K562 (cell line): ENCODE measurements around the gene TIFAB. TPM values are rescaled to one million over a fixed set of nuclear protein-coding genes. Genes with fewer than 3 reads are reported as not detected.

Source experiments
- CSDE1 ChIP-seq, 2 experiments: fragments of 450-650 bp; IDR thresholded peaks; 2 replicates each; pipeline ENCODE4 v1.6.1; 2016; ENCODE audit warnings: mild to moderate bottlenecking in 1 of 2
- KAT8 ChIP-seq: fragments of 450-650 bp; IDR thresholded peaks from 2 replicates; pipeline ENCODE4 v1.6.1; 2016; ENCODE audit warnings: low read depth, mild to moderate bottlenecking
- PHF8 ChIP-seq: fragments of 200-600 bp; sonication (generic); IDR thresholded peaks from 2 replicates; pipeline ENCODE4 v1.6.1; 2012; ENCODE audit warnings: mixed run types, mild to moderate bottlenecking, inconsistent platforms, low read length, moderate library complexity, borderline replicate concordance
- PTTG1 ChIP-seq: fragments of 450-650 bp; IDR thresholded peaks from 2 replicates; pipeline ENCODE4 v1.6.1; 2016; ENCODE audit warnings: low read depth, mild to moderate bottlenecking, missing genetic modification characterization, missing compliant biosample characterization
- TAF9B ChIP-seq: fragments of 450-650 bp; IDR thresholded peaks from 2 replicates; pipeline ENCODE4 v1.6.1; 2018; ENCODE audit warnings: mild to moderate bottlenecking; ENCODE audit not compliant: partially characterized antibody
- TARDBP ChIP-seq: fragments of 450-650 bp; IDR thresholded peaks from 2 replicates; pipeline ENCODE4 v1.6.1; 2016
- YY1 ChIP-seq, 3 experiments: IDR thresholded peaks; 2 replicates each; pipeline ENCODE4 v1.6.1; 2011; ENCODE audit warnings: low read length in 2 of 3, mild to moderate bottlenecking in 2 of 3, moderate library complexity in 2 of 3, borderline replicate concordance in 1 of 3, control low read depth in 1 of 3, low read depth in 1 of 3; ENCODE audit not compliant: insufficient read depth in 3 of 3, insufficient replicate concordance in 2 of 3, control insufficient read depth in 1 of 3, insufficient read length in 1 of 3; ENCODE audit errors: extremely low read depth in 1 of 3
- ZBTB12 ChIP-seq: fragments of 250-450 bp; sonication (Bioruptor Pico); IDR thresholded peaks from 2 replicates; pipeline ENCODE4 v1.4.0; 2020
- ZNF232 ChIP-seq: sonication (generic); formaldehyde crosslinking; IDR thresholded peaks from 2 replicates; pipeline ENCODE4 v1.8.0; 2022; ENCODE audit warnings: mild to moderate bottlenecking, missing genetic modification reagents
- polyA plus RNA-seq, 8 experiments: library from polyadenylated mRNA; depleted of rRNA in 4 of 8; stranded (reverse) in 5 of 8; unstranded in 3 of 8; fragments of >200 nt; fragmentation: Nextera tagmentation in 2 of 8; fragmentation: Illumina TruSeq in 1 of 8; extraction: Ambion mirVana in 2 of 8; extraction: Trizol in 1 of 8; gene quantifications; 2 replicates each; pipeline versions ENCODE4 v1.2.1 to v1.2.3, GENCODE V29; 2011 to 2014; ENCODE audit warnings: inconsistent platforms in 1 of 8, missing spikeins in 1 of 8
- total RNA-seq, 7 experiments: library from RNA; depleted of rRNA in 6 of 7; stranded (reverse); fragments of >200 nt in 6 of 7; fragmentation: Illumina TruSeq in 2 of 7; extraction: Trizol in 2 of 7; gene quantifications; 2 replicates each; pipeline versions ENCODE4 v1.2.1 to v1.2.3, GENCODE V29; 2011 to 2021; ENCODE audit warnings: low replicate concordance in 1 of 7
- TF ChIP-seq, protein P1 (sequence below), 2 experiments: fragments of 450-650 bp; formaldehyde crosslinking in 1 of 2; IDR thresholded peaks; 2 replicates each; pipeline versions ENCODE4 v1.4.0 to v1.6.1; 2014 to 2020; ENCODE audit warnings: mild to moderate bottlenecking in 2 of 2, borderline replicate concordance in 1 of 2, low read depth in 1 of 2
- TF ChIP-seq, protein P2 (sequence below): IDR thresholded peaks from 3 replicates; pipeline ENCODE4 v1.6.1; 2011; ENCODE audit warnings: borderline replicate concordance, mild to moderate bottlenecking, moderate library complexity; ENCODE audit not compliant: insufficient read length; ENCODE audit errors: extremely low read depth
- TF ChIP-seq, protein P3 (sequence below): sonication (generic); formaldehyde crosslinking; IDR thresholded peaks from 2 replicates; pipeline ENCODE4 v1.8.1; 2022; ENCODE audit warnings: missing genetic modification reagents

Gene TIFAB
- total and polyA plus RNA-seq, 9 of the 15 experiments (the other 6 are each of a cell fraction or from before 2014, with no cell fraction given) = not detected

GRCh38 chr5:135457424-135458071 lies 5.4 kb upstream of the TIFAB start (continued):
- TF ChIP-seq, protein P1, sequence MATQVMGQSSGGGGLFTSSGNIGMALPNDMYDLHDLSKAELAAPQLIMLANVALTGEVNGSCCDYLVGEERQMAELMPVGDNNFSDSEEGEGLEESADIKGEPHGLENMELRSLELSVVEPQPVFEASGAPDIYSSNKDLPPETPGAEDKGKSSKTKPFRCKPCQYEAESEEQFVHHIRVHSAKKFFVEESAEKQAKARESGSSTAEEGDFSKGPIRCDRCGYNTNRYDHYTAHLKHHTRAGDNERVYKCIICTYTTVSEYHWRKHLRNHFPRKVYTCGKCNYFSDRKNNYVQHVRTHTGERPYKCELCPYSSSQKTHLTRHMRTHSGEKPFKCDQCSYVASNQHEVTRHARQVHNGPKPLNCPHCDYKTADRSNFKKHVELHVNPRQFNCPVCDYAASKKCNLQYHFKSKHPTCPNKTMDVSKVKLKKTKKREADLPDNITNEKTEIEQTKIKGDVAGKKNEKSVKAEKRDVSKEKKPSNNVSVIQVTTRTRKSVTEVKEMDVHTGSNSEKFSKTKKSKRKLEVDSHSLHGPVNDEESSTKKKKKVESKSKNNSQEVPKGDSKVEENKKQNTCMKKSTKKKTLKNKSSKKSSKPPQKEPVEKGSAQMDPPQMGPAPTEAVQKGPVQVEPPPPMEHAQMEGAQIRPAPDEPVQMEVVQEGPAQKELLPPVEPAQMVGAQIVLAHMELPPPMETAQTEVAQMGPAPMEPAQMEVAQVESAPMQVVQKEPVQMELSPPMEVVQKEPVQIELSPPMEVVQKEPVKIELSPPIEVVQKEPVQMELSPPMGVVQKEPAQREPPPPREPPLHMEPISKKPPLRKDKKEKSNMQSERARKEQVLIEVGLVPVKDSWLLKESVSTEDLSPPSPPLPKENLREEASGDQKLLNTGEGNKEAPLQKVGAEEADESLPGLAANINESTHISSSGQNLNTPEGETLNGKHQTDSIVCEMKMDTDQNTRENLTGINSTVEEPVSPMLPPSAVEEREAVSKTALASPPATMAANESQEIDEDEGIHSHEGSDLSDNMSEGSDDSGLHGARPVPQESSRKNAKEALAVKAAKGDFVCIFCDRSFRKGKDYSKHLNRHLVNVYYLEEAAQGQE (IDR thresholded peaks at IDR 0.05; ENCODE audit: borderline replicate concordance) = peak; percentile 57
- TF ChIP-seq, protein P1 (CRISPR knock-in tag; IDR thresholded peaks at IDR 0.05; ENCODE audit: low read depth) = no peak
- TF ChIP-seq, protein P2, sequence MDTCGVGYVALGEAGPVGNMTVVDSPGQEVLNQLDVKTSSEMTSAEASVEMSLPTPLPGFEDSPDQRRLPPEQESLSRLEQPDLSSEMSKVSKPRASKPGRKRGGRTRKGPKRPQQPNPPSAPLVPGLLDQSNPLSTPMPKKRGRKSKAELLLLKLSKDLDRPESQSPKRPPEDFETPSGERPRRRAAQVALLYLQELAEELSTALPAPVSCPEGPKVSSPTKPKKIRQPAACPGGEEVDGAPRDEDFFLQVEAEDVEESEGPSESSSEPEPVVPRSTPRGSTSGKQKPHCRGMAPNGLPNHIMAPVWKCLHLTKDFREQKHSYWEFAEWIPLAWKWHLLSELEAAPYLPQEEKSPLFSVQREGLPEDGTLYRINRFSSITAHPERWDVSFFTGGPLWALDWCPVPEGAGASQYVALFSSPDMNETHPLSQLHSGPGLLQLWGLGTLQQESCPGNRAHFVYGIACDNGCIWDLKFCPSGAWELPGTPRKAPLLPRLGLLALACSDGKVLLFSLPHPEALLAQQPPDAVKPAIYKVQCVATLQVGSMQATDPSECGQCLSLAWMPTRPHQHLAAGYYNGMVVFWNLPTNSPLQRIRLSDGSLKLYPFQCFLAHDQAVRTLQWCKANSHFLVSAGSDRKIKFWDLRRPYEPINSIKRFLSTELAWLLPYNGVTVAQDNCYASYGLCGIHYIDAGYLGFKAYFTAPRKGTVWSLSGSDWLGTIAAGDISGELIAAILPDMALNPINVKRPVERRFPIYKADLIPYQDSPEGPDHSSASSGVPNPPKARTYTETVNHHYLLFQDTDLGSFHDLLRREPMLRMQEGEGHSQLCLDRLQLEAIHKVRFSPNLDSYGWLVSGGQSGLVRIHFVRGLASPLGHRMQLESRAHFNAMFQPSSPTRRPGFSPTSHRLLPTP = no peak
- no peak for TF ChIP-seq CSDE1 (IDR thresholded peaks at IDR 0.05)
- TF ChIP-seq PHF8 = 0 out of 2 replicates have a peak, but pooled peaks have one; percentile 15
- TF ChIP-seq ZNF232 = no peak
- TF ChIP-seq ZBTB12 (CRISPR knock-in tag) = no peak
- TF ChIP-seq PTTG1 (tag) = no peak
- peak in 2 of 3 experiments; percentile 50 to 73 for TF ChIP-seq YY1 (IDR thresholded peaks at IDR 0.05; ENCODE audit: borderline replicate concordance in 1 of 3, control insufficient read depth in 1 of 3, extremely low read depth in 1 of 3, insufficient read depth in 3 of 3, insufficient read length in 1 of 3, insufficient replicate concordance in 2 of 3, low read depth in 1 of 3, low read length in 2 of 3)
- TF ChIP-seq, protein P3, sequence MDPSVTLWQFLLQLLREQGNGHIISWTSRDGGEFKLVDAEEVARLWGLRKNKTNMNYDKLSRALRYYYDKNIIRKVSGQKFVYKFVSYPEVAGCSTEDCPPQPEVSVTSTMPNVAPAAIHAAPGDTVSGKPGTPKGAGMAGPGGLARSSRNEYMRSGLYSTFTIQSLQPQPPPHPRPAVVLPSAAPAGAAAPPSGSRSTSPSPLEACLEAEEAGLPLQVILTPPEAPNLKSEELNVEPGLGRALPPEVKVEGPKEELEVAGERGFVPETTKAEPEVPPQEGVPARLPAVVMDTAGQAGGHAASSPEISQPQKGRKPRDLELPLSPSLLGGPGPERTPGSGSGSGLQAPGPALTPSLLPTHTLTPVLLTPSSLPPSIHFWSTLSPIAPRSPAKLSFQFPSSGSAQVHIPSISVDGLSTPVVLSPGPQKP (CRISPR knock-in tag) = no peak
- TF ChIP-seq TARDBP = no peak
- no peak for TF ChIP-seq TAF9B
- no peak for TF ChIP-seq KAT8
